ENCODE data around the gene MAMDC4.
"Not testable (repeated sequence)": the region's sequence is repeated elsewhere in the genome, so short reads cannot be mapped to it uniquely, and the experiment has no call there.

Gene MAMDC4

DNA sequence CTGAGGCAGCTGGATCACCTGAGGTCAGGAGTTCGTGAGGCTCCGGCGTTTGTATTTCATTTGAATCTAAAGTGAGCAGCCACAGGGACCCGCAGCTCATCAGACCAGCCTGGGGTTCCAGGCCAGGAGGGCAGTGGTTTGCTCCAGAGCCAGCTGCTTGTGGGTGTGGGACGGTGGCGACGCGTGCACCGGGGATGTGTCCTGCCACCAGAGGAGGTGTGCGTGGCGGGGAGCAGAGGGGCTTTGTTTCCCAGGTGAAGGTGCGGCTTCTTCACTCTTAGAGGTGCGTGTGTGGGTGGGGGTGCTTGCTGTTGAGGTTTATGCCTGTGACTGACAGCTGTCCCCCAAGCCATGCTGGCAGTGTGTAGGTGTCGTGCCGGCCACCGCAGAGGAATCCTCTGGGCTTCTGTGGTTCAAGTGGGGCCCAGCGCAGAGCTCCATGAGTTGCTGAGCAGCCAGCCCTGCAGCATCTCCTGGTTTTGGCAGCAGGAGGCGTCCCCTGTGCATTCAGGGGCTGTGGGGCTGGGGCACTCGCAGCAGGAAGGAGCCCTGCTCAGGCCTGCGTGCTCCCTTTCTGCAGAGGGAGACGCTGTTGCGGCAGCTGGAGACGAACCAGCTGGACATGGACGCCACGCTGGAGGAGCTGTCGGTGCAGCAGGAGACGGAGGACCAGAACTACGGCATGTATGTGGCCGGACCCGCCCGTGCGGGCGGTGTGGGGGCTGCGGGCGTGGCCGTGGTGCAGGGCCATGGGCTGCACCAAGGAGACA, 16.8 kb upstream of the MAMDC4 start:
- H3K4me2 ChIP-seq (ENCODE audit: low read length) = no peak overlapping the region
- H3K9me3 ChIP-seq (ENCODE audit: low read length) = no peaks in the 10 kb centered on the region
- no peaks in the 10 kb centered on the region for H3K4me1 ChIP-seq (ENCODE audit: insufficient read depth, low read length, severe bottlenecking)
- no peak overlapping the region for H2AFZ ChIP-seq (ENCODE audit: low read length)
- TF ChIP-seq EZH2 (IDR thresholded peaks at IDR 0.05; ENCODE audit: borderline replicate concordance, low read length) = no peak
- TF ChIP-seq, protein P1, sequence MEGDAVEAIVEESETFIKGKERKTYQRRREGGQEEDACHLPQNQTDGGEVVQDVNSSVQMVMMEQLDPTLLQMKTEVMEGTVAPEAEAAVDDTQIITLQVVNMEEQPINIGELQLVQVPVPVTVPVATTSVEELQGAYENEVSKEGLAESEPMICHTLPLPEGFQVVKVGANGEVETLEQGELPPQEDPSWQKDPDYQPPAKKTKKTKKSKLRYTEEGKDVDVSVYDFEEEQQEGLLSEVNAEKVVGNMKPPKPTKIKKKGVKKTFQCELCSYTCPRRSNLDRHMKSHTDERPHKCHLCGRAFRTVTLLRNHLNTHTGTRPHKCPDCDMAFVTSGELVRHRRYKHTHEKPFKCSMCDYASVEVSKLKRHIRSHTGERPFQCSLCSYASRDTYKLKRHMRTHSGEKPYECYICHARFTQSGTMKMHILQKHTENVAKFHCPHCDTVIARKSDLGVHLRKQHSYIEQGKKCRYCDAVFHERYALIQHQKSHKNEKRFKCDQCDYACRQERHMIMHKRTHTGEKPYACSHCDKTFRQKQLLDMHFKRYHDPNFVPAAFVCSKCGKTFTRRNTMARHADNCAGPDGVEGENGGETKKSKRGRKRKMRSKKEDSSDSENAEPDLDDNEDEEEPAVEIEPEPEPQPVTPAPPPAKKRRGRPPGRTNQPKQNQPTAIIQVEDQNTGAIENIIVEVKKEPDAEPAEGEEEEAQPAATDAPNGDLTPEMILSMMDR (IDR thresholded peaks at IDR 0.05; ENCODE audit: low read length) = no peak
- peaks cover 56% of the 10 kb centered on the region for H3K36me3 ChIP-seq (ENCODE audit: insufficient read depth, low read length)
- no peaks in the 10 kb centered on the region for H3K27me3 ChIP-seq (ENCODE audit: insufficient read depth, low read length)
- no peaks in the 10 kb centered on the region for H3K79me2 ChIP-seq (ENCODE audit: insufficient read depth, low read length)
- H3K9ac ChIP-seq (ENCODE audit: low read length) = no peak overlapping the region
- no peaks in the 10 kb centered on the region for H3F3A ChIP-seq (ENCODE audit: insufficient read depth, low read length)
- H4K20me1 ChIP-seq (ENCODE audit: insufficient read depth, low read length) = no peaks in the 10 kb centered on the region
- H3K9me2 ChIP-seq (ENCODE audit: low read depth, low read length) = no peaks in the 10 kb centered on the region
- no peak overlapping the region for H3K4me3 ChIP-seq (ENCODE audit: low read depth, low read length, poor library complexity, severe bottlenecking)
- H3K27ac ChIP-seq (ENCODE audit: low read depth, low read length, poor library complexity, severe bottlenecking) = no peak overlapping the region

DNA sequence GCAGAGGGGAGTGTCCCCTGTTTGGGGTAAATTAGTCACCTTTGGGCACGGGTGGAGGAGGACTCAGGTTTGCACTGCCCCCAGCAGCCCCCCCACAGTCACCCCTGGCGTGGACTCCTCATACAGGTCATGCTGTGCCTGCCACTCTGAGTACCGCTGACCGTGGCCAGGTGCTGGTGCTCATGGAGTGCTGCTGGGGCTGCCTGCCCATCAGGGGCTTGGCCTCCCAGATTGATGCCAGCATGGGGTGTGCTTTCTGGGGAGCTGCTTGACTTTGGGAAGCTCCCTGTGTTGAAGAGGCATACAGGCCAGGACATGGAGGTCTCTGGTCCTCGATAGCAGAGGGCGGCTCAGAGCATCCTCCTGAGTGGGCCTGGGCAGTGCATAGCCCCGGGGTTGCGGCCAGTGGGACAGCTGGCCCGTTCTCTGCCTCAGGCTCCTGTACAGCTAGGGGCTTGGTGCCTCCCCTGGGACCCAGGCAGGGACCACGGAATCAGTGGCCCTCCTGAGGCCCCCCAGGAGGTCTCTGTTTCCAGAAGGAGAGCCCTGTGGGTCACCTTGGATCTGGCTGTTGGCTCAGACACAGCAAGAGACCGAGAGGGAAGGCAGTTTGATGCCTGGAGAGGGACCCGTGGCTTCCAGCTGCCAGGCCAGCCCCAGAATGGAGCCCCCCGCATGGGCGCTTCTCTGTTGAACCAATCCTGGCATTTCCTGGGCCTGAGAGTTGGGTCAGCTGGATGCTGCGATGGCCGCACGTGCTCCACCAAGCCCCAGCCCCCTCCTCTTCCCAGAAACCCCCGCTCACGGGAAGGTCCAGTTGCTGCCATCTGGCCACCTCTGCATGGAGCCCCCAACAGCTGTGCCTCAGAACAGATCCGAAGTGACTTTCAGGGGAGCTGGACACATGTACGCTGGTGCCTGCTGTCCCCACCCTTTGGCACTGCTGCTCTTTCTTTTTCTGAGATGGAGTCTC, 15.9 kb upstream of the MAMDC4 start:
- Histone ChIP-seq H3K4me3 (ENCODE audit: low read depth, low read length, poor library complexity, severe bottlenecking) (no peak overlapping the region), H3K27me3 (ENCODE audit: insufficient read depth, low read length) (no peaks in the 10 kb centered on the region), H3F3A (ENCODE audit: insufficient read depth, low read length) (no peaks in the 10 kb centered on the region), H3K27ac (ENCODE audit: low read depth, low read length, poor library complexity, severe bottlenecking) (no peak overlapping the region), H3K4me1 (ENCODE audit: insufficient read depth, low read length, severe bottlenecking) (peaks cover 3% of the 10 kb centered on the region), H3K36me3 (ENCODE audit: insufficient read depth, low read length) (peaks cover 56% of the 10 kb centered on the region), H3K9me2 (ENCODE audit: low read depth, low read length) (no peaks in the 10 kb centered on the region), H3K4me2 (ENCODE audit: low read length) (no peak overlapping the region), H3K9me3 (ENCODE audit: low read length) (no peaks in the 10 kb centered on the region), H3K9ac (ENCODE audit: low read length) (no peak overlapping the region), H3K79me2 (ENCODE audit: insufficient read depth, low read length) (no peaks in the 10 kb centered on the region), H2AFZ (ENCODE audit: low read length) (no peak overlapping the region), H4K20me1 (ENCODE audit: insufficient read depth, low read length) (no peaks in the 10 kb centered on the region)
- TF ChIP-seq EZH2 (IDR thresholded peaks at IDR 0.05; ENCODE audit: borderline replicate concordance, low read length) = no peak
- TF ChIP-seq, protein P1 (IDR thresholded peaks at IDR 0.05; ENCODE audit: low read length) = no peak

DNA sequence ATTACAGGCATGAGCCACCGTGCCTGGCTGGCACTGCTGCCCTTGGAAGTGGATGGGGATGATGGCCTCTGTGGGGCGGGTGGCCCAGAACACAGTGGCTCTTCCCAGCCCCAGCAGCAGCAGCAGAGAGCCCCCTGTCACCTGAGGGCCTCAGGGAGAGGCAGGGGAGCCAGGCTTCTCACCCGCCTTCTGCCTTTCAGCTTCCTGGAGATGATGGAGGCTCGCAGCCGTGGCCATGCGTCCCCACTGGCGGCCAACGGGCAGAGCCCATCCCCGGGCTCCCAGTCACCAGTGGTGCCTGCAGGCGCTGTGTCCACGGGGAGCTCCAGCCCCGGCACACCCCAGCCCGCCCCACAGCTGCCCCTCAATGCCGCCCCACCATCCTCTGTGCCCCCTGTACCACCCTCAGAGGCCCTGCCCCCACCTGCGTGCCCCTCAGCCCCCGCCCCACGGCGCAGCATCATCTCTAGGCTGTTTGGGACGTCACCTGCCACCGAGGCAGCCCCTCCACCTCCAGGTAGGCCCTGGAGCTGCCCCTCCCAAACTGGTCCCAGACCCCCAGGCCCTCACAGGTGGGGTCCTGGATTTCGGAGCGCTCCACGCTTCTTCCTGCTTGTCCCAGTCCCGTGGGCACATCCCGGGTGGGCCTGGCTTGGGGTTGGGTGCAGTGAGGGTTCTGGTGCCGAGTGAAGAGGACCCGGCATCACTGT, 14.8 kb upstream of the MAMDC4 start:
- H3K4me3 ChIP-seq (ENCODE audit: low read depth, low read length, poor library complexity, severe bottlenecking) = no peak overlapping the region
- no peaks in the 10 kb centered on the region for H3K27me3 ChIP-seq (ENCODE audit: insufficient read depth, low read length)
- TF ChIP-seq, protein P1 (IDR thresholded peaks at IDR 0.05; ENCODE audit: low read length) = no peak
- TF ChIP-seq EZH2 (IDR thresholded peaks at IDR 0.05; ENCODE audit: borderline replicate concordance, low read length) = no peak
- no peaks in the 10 kb centered on the region for H3K79me2 ChIP-seq (ENCODE audit: insufficient read depth, low read length)
- no peaks in the 10 kb centered on the region for H4K20me1 ChIP-seq (ENCODE audit: insufficient read depth, low read length)
- no peak overlapping the region for H3K27ac ChIP-seq (ENCODE audit: low read depth, low read length, poor library complexity, severe bottlenecking)
- peaks cover 13% of the 10 kb centered on the region for H3K4me1 ChIP-seq (ENCODE audit: insufficient read depth, low read length, severe bottlenecking)
- H3K36me3 ChIP-seq (ENCODE audit: insufficient read depth, low read length) = peaks cover 46% of the 10 kb centered on the region
- no peaks in the 10 kb centered on the region for H3F3A ChIP-seq (ENCODE audit: insufficient read depth, low read length)
- H3K9me3 ChIP-seq (ENCODE audit: low read length) = no peaks in the 10 kb centered on the region
- no peak overlapping the region for H2AFZ ChIP-seq (ENCODE audit: low read length)
- no peak overlapping the region for H3K4me2 ChIP-seq (ENCODE audit: low read length)
- H3K9ac ChIP-seq (ENCODE audit: low read length) = no peak overlapping the region
- H3K9me2 ChIP-seq (ENCODE audit: low read depth, low read length) = no peaks in the 10 kb centered on the region

DNA sequence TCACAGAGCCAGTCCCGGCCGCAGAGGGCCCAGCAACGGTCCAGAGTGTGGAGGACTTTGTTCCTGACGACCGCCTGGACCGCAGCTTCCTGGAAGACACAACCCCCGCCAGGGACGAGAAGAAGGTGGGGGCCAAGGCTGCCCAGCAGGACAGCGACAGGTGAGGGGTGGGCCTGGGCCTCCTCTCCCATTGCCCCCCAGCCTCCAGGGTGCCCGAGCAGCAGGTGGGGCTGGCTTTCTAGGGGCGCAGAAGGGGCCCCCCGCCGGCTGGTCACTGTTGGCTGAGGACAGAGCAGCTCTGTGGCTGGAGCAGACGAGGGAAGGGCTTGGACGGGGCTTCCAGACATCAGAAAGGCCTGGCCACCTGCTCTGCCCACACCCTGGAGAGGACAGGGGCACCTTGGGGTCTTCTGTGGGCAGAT, 14.3 kb upstream of the MAMDC4 start:
- not testable (repeated sequence) for H3K9me2 ChIP-seq (ENCODE audit: low read depth, low read length); H3K79me2 ChIP-seq (ENCODE audit: insufficient read depth, low read length); H3K4me2 ChIP-seq (ENCODE audit: low read length); H2AFZ ChIP-seq (ENCODE audit: low read length); H3K27ac ChIP-seq (ENCODE audit: low read depth, low read length, poor library complexity, severe bottlenecking); H3K4me3 ChIP-seq (ENCODE audit: low read depth, low read length, poor library complexity, severe bottlenecking); H4K20me1 ChIP-seq (ENCODE audit: insufficient read depth, low read length); H3K9ac ChIP-seq (ENCODE audit: low read length); H3K9me3 ChIP-seq (ENCODE audit: low read length); H3K27me3 ChIP-seq (ENCODE audit: insufficient read depth, low read length); H3F3A ChIP-seq (ENCODE audit: insufficient read depth, low read length)
- H3K4me1 ChIP-seq (ENCODE audit: insufficient read depth, low read length, severe bottlenecking) = peaks cover 16% of the 10 kb centered on the region
- H3K36me3 ChIP-seq (ENCODE audit: insufficient read depth, low read length) = peaks cover 41% of the 10 kb centered on the region

Measured in OCI-LY1 (cell line).